Right hindlimb (tissue), 1 donor: ENCODE data around the gene VPS26C.
"Not testable (repeated sequence)": the region's sequence is repeated elsewhere in the genome, so short reads cannot be mapped to it uniquely, and the experiment has no call there.

Experiments
- DNase-seq: peaks from one replicate; pipeline ENCODE4 v3.0.0-alpha.2; 2018

Gene VPS26C

GRCh38 chr21:37227071-37228002 is 39.8 kb downstream of the VPS26C start:
- DNase-seq = no peak

GRCh38 chr21:37226041-37226920 is 40.9 kb downstream of the VPS26C start:
- DNase-seq = no peak

GRCh38 chr21:37224861-37225839 is 42.0 kb downstream of the VPS26C start:
- no peak for DNase-seq

GRCh38 chr21:37223804-37224345 is 43.3 kb downstream of the VPS26C start:
- DNase-seq = no peak

- not testable (repeated sequence) for DNase-seq
Measured at GRCh38 chr21:37222248-37222647, 44.9 kb downstream of the VPS26C start.

- DNase-seq = peak; percentile 94
Measured at GRCh38 chr21:37220981-37221664, 46.0 kb downstream of the VPS26C start.

- DNase-seq = peak; percentile 62
Measured at GRCh38 chr21:37220433-37220980, 46.6 kb downstream of the VPS26C start.

GRCh38 chr21:37219761-37220432 is 47.2 kb downstream of the VPS26C start:
- DNase-seq = no peak

GRCh38 chr21:37214952-37215351 is 52.2 kb downstream of the VPS26C start:
- DNase-seq = no peak

- DNase-seq = no peak
Measured at GRCh38 chr21:37210799-37211198, 56.3 kb downstream of the VPS26C start.

GRCh38 chr21:37210130-37210529 is 57.0 kb downstream of the VPS26C start:
- DNase-seq = no peak

- no peak for DNase-seq
Measured at GRCh38 chr21:37208741-37209225, 58.4 kb downstream of the VPS26C start.

GRCh38 chr21:37208056-37208721 is 58.9 kb downstream of the VPS26C start:
- DNase-seq = peak; percentile 42

- DNase-seq = peak; percentile 36
Measured at GRCh38 chr21:37207441-37208009, 59.6 kb downstream of the VPS26C start.

GRCh38 chr21:37206496-37206895 is 60.6 kb downstream of the VPS26C start:
- DNase-seq = no peak

GRCh38 chr21:37204580-37204979 is 62.6 kb downstream of the VPS26C start:
- DNase-seq = no peak

- DNase-seq = no peak
Measured at GRCh38 chr21:37202221-37203110, 64.7 kb downstream of the VPS26C start.
